Caco-2 (cell line): ENCODE measurements around the gene CFAP46. TPM values are rescaled to one million over a fixed set of nuclear protein-coding genes. Genes with fewer than 3 reads are reported as not detected.

Source experiments
- BruUV-seq: library from RNA; stranded (reverse); fragments of 400-500 nt; replicated peaks from 2 replicates; lab custom pipeline; 2021; lab: Mats Ljungman, UMichigan
- CTCF ChIA-PET: fragments of 300-600 bp; sonication (Branson Sonifier 250); formaldehyde crosslinking; loops from one replicate; lab custom pipeline; 2022; ENCODE audit warnings: antibody characterized with exemption; lab: Charles Lee
- POLR2A ChIA-PET: fragments of 300-600 bp; sonication (Branson Sonifier 250); formaldehyde crosslinking; loops from one replicate; lab custom pipeline; 2022; ENCODE audit warnings: antibody characterized with exemption; lab: Charles Lee
- DNase-seq, 2 experiments: peaks; one replicate each; pipeline versions ENCODE4 v3.0.0 to v3.0.0-alpha.2; 2020 to 2022
- H3K27me3 ChIP-seq: replicated peaks from 2 replicates; pipeline ENCODE4 v1.6.0; 2011; ENCODE audit warnings: low read length; ENCODE audit not compliant: control insufficient read depth, insufficient read depth
- H3K36me3 ChIP-seq: 2 replicates; pipeline ENCODE4 v1.5.1; 2011; ENCODE audit warnings: low read length; ENCODE audit not compliant: control insufficient read depth, insufficient read depth
- H3K4me1 ChIP-seq: fragments of 250-450 bp; sonication (Bioruptor Pico); 2 replicates; pipeline ENCODE4 v1.5.1; 2020; ENCODE audit warnings: mild to moderate bottlenecking
- H3K4me3 ChIP-seq: 2 replicates; pipeline ENCODE4 v1.5.1; 2011; ENCODE audit warnings: low read depth, mild to moderate bottlenecking, control low read depth, low read length
- H3K9me3 ChIP-seq: fragments of 250-450 bp; sonication (Bioruptor Pico); 2 replicates; pipeline ENCODE4 v1.5.1; 2020; ENCODE audit warnings: mild to moderate bottlenecking, moderate library complexity
- H3K27ac Mint-ChIP-seq: one replicate; pipeline ENCODE4 v1.8.0; 2022; ENCODE audit warnings: mixed read lengths; ENCODE audit not compliant: unreplicated experiment
- H3K27me3 Mint-ChIP-seq: one replicate; pipeline ENCODE4 v1.8.0; 2022; ENCODE audit warnings: mixed read lengths; ENCODE audit not compliant: insufficient read depth, unreplicated experiment
- H3K36me3 Mint-ChIP-seq: one replicate; pipeline ENCODE4 v1.8.0; 2022; ENCODE audit warnings: mild to moderate bottlenecking, mixed read lengths; ENCODE audit not compliant: insufficient read depth, unreplicated experiment
- H3K4me1 Mint-ChIP-seq: one replicate; pipeline ENCODE4 v1.8.0; 2022; ENCODE audit warnings: low read depth, mixed read lengths; ENCODE audit not compliant: unreplicated experiment
- H3K4me3 Mint-ChIP-seq: one replicate; pipeline ENCODE4 v1.8.0; 2022; ENCODE audit warnings: mild to moderate bottlenecking, moderate library complexity, mixed read lengths; ENCODE audit not compliant: unreplicated experiment
- H3K9me3 Mint-ChIP-seq: one replicate; pipeline ENCODE4 v1.8.0; 2022; ENCODE audit warnings: mixed read lengths; ENCODE audit not compliant: unreplicated experiment
- intact Hi-C: fragments of 100-400 bp; cut with micrococcal nuclease; formaldehyde crosslinking; loops from one replicate; pipeline ENCODE4 v1.10.0; 2022; ENCODE audit not compliant: unreplicated experiment
- total RNA-seq: library from RNA; stranded (reverse); gene quantifications from 2 replicates; pipeline ENCODE4 v1.2.3, GENCODE V29; 2022
- TF ChIP-seq, protein P1 (sequence below), 2 experiments: fragments of 200-600 bp in 1 of 2; IDR thresholded peaks; 1 replicate in 1 of 2; 2 replicates in 1 of 2; pipeline versions ENCODE4 v1.5.1 to v1.8.0; 2011 to 2022; ENCODE audit warnings: antibody characterized with exemption in 1 of 2, control low read depth in 1 of 2, inconsistent platforms in 1 of 2, low read depth in 1 of 2, low read length in 1 of 2, mild to moderate bottlenecking in 1 of 2, moderate library complexity in 1 of 2; ENCODE audit not compliant: insufficient read depth in 1 of 2, severe bottlenecking in 1 of 2, unreplicated experiment in 1 of 2

The CFAP46 gene
- total RNA-seq, 1 experiment from 2014 or later, result not detected

DNA sequence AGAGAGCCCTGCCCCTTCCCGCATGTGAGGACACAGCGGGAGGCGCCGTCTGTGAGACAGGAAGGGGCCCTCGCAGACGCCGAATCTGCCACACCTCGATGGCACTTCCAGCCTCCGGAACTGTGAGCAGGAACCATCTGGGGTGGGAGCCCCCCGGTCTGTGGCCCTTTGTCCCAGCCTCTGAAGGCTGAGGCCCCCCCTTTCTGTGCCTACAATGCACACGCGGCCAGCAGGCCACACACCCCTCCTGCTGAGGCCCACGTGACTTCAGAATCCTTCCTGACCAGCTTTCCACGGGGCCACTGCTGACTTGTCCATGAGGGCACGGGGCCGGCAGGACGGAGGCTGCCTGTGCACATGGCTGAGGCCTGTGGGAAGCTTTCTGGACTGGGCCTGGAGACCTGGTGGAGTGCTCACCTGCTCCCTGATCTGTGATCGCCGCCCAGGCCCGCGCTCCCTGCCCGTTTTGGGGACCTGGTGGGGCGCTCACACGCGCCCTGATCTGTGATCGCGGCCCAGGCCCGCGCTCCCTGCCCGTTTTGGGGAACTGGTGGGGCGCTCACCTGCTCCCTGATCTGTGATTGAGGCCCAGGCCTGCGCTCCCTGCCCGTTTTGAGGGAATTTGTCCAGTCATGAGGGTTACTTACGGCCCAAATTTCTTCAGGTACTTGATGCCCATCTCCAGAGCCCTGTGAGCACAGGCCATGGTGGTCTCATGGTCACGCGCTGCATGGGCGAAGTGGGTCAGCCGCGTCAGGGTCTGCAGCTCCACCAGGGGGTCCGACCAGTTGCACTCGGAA is 34.3 kb downstream of the CFAP46 start:
- BruUV-seq, result no TSS peak
- Histone ChIP-seq H3K27me3 (no peaks in the 10 kb centered on the region), H3K4me1 (peaks cover 4% of the 10 kb centered on the region), H3K4me3 (no peak overlapping the region), H3K36me3 (no peaks in the 10 kb centered on the region), H3K9me3 (0 out of 2 replicates have a peak, but pooled peaks cover 3% of the 10 kb centered on the region)
- H3K9me3 Mint-ChIP-seq, result peaks cover 10% of the 10 kb centered on the region
- no peak overlapping the region for H3K4me3 Mint-ChIP-seq
- CTCF ChIA-PET, result no interaction called here
- no peak for DNase-seq
- TF ChIP-seq, protein P1, sequence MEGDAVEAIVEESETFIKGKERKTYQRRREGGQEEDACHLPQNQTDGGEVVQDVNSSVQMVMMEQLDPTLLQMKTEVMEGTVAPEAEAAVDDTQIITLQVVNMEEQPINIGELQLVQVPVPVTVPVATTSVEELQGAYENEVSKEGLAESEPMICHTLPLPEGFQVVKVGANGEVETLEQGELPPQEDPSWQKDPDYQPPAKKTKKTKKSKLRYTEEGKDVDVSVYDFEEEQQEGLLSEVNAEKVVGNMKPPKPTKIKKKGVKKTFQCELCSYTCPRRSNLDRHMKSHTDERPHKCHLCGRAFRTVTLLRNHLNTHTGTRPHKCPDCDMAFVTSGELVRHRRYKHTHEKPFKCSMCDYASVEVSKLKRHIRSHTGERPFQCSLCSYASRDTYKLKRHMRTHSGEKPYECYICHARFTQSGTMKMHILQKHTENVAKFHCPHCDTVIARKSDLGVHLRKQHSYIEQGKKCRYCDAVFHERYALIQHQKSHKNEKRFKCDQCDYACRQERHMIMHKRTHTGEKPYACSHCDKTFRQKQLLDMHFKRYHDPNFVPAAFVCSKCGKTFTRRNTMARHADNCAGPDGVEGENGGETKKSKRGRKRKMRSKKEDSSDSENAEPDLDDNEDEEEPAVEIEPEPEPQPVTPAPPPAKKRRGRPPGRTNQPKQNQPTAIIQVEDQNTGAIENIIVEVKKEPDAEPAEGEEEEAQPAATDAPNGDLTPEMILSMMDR (IDR thresholded peaks at IDR 0.05; ENCODE audit: insufficient read depth in 1 of 2, low read depth in 1 of 2, low read length in 1 of 2, severe bottlenecking in 1 of 2, unreplicated experiment in 1 of 2), result no peak
- no peaks in the 10 kb centered on the region for H3K36me3 Mint-ChIP-seq
- peaks cover 5% of the 10 kb centered on the region for H3K27me3 Mint-ChIP-seq
- intact Hi-C loops, result no loop called here
- POLR2A ChIA-PET, result no interaction called here
- H3K27ac Mint-ChIP-seq, result no peak overlapping the region
- H3K4me1 Mint-ChIP-seq, result no peaks in the 10 kb centered on the region

GRCh38 chr10:132906836-132907235 is 35.5 kb downstream of the CFAP46 start:
- H3K27ac Mint-ChIP-seq, result no peak overlapping the region
- no peak for DNase-seq
- no peak overlapping the region for H3K4me3 Mint-ChIP-seq
- H3K4me1 ChIP-seq, result no peaks in the 10 kb centered on the region
- H3K9me3 ChIP-seq, result 0 out of 2 replicates have a peak, but pooled peaks cover 3% of the 10 kb centered on the region
- no peaks in the 10 kb centered on the region for H3K27me3 ChIP-seq
- H3K36me3 Mint-ChIP-seq, result no peaks in the 10 kb centered on the region
- peaks cover 14% of the 10 kb centered on the region for H3K27me3 Mint-ChIP-seq
- TF ChIP-seq, protein P1 (IDR thresholded peaks at IDR 0.05; ENCODE audit: insufficient read depth in 1 of 2, low read depth in 1 of 2, low read length in 1 of 2, severe bottlenecking in 1 of 2, unreplicated experiment in 1 of 2), result no peak
- H3K4me3 ChIP-seq, result no peak overlapping the region
- H3K9me3 Mint-ChIP-seq, result peaks cover 11% of the 10 kb centered on the region
- no peaks in the 10 kb centered on the region for H3K36me3 ChIP-seq
- ChIA-PET CTCF (no interaction called here), POLR2A (no interaction called here)
- H3K4me1 Mint-ChIP-seq, result no peaks in the 10 kb centered on the region
- intact Hi-C loops, result no loop called here
- BruUV-seq, result no TSS peak

GRCh38 chr10:132906106-132906505 is 36.3 kb downstream of the CFAP46 start:
- H3K36me3 ChIP-seq, result no peaks in the 10 kb centered on the region
- no peaks in the 10 kb centered on the region for H3K27me3 ChIP-seq
- Mint-ChIP-seq H3K27me3 (peaks cover 21% of the 10 kb centered on the region), H3K27ac (no peak overlapping the region), H3K36me3 (no peaks in the 10 kb centered on the region), H3K9me3 (peaks cover 18% of the 10 kb centered on the region), H3K4me1 (no peaks in the 10 kb centered on the region), H3K4me3 (no peak overlapping the region)
- H3K4me3 ChIP-seq, result no peak overlapping the region
- intact Hi-C loops, result no loop called here
- no TSS peak for BruUV-seq
- CTCF ChIA-PET, result no interaction called here
- DNase-seq, result no peak
- 0 out of 2 replicates have a peak, but pooled peaks cover 3% of the 10 kb centered on the region for H3K9me3 ChIP-seq
- H3K4me1 ChIP-seq, result no peaks in the 10 kb centered on the region
- POLR2A ChIA-PET, result no interaction called here
- TF ChIP-seq, protein P1 (IDR thresholded peaks at IDR 0.05; ENCODE audit: insufficient read depth in 1 of 2, low read depth in 1 of 2, low read length in 1 of 2, severe bottlenecking in 1 of 2, unreplicated experiment in 1 of 2), result no peak
